Measurements from ENCODE around the gene OR2L13. TPM values are rescaled to one million over a fixed set of nuclear protein-coding genes. Genes with fewer than 3 reads are reported as not detected.

The OR2L13 gene
- total RNA-seq, 4 donors from 2014 or later, result not detected

DNA sequence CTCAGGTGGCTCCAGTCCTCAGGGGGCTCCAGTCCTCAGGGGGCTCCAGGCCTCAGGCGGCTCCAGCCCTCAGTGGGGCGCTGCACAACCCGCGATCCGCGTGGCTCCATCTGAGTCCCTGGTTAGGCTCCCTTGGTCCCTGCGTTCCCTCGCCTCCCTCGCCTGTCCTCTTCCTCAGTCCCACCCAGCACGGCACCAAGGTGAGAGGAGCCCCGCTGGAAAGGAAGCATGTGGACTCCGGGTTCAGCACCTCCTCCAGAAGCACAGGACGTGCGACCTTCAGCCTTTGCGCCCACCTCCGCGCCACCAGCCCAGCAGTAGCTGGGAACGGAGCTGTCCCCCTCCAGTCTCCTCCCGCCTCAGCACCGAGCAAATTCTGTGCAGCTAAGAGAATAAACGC is 41.8 kb downstream of the OR2L13 start:
- DNase-seq (ENCODE audit: low spot score) (no peak), ATAC-seq (ENCODE audit: low FRiP score) (no peak)
- TF ChIP-seq, protein P1, sequence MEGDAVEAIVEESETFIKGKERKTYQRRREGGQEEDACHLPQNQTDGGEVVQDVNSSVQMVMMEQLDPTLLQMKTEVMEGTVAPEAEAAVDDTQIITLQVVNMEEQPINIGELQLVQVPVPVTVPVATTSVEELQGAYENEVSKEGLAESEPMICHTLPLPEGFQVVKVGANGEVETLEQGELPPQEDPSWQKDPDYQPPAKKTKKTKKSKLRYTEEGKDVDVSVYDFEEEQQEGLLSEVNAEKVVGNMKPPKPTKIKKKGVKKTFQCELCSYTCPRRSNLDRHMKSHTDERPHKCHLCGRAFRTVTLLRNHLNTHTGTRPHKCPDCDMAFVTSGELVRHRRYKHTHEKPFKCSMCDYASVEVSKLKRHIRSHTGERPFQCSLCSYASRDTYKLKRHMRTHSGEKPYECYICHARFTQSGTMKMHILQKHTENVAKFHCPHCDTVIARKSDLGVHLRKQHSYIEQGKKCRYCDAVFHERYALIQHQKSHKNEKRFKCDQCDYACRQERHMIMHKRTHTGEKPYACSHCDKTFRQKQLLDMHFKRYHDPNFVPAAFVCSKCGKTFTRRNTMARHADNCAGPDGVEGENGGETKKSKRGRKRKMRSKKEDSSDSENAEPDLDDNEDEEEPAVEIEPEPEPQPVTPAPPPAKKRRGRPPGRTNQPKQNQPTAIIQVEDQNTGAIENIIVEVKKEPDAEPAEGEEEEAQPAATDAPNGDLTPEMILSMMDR (IDR thresholded peaks at IDR 0.05), result no peak

DNA sequence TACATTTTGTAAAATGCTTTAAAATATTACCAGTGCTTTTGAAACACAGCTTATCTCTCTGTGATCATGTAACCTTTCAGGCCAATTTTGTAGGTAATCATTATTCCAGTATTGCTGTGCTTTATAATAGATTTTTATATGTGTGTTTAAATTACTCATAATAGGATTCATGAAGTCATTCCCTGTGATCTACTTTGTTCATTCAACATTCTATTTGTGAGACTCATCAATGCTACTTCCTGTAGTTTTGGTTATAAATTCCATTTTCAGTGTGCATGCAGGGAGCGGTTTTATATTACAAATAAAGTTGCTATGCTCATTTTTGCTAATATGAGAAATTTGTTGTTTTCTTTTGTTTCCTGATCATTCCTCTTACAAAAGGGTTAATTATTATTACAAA is 45.9 kb downstream of the OR2L13 start:
- TF ChIP-seq, protein P1 (IDR thresholded peaks at IDR 0.05), result no peak
- ATAC-seq (ENCODE audit: low FRiP score) (no peak), DNase-seq (ENCODE audit: low spot score) (no peak)

GRCh38 chr1:248143311-248143710 is 48.3 kb downstream of the OR2L13 start:
- no peak for DNase-seq (ENCODE audit: low spot score)
- ATAC-seq (ENCODE audit: low FRiP score), result no peak
- TF ChIP-seq, protein P1 (IDR thresholded peaks at IDR 0.05), result no peak

DNA sequence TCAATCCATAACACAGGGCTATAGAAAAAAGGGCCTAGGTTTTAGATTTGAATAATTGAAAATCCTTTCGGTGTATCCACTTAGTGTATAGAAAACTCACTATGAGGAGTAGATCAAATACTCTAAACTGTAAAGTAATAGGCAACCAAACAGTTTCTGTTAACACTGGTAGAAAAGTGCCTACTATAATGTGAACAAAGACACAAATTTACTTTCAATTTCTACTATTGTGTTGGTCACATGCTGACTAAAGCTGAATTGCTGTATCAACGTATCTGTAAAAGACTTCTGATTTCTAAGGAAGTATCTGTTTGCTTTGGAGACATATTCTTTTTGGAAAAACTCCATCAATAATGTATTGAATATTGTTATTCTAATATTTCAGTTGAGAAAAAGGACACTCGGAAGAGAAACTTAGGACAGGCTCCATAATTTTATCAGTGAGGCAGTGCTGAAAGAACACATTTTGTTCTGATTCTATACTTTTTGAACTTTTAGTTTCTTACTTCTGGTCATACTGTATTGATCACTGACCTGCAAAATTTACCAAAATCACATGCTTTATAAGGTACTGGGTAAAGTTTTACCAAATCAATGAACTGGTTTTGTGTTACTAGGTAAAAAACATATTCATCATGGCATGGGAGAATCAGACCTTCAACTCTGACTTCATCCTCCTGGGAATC is 49.7 kb downstream of the OR2L13 start, which contains the start of gene OR2M5:
OR2M5 (plus strand) TSS at position 636 of the 686 bp plus-strand sequence; CDS start at position 636, 0 bp downstream.
- ATAC-seq (ENCODE audit: low FRiP score) (no peak), DNase-seq (ENCODE audit: low spot score) (no peak)
- TF ChIP-seq, protein P1 (IDR thresholded peaks at IDR 0.05), result no peak

Small RNA genes within 50 kb of the gene (small RNA-seq; reads per million reads assigned to genes)
- gene RF00019, result not detected

Other genes with a start within 250 kb of the OR2L13 start
- 1 to 10 TPM in 2 of 4 donors, under 1 TPM in 2; 0.32 to 9.5 (median 1.1) TPM for gene TRIM58, start 238.0 kb upstream of the OR2L13 start, total RNA-seq
- 1 to 10 TPM in 1 of 4 donors, not detected in 3; 3.5 TPM for gene OR2W3, start 199.6 kb upstream of the OR2L13 start, total RNA-seq
- not detected for gene OR2T8, start 174.9 kb upstream of the OR2L13 start, total RNA-seq
- gene OR2AJ1, start 170.3 kb upstream of the OR2L13 start, total RNA-seq, result not detected
- gene OR2L8, start 146.3 kb upstream of the OR2L13 start, total RNA-seq, result not detected
- gene OR2AK2, start 130.0 kb upstream of the OR2L13 start, total RNA-seq, result not detected
- gene OR2L5, start 81.5 kb upstream of the OR2L13 start, total RNA-seq, result not detected
- gene OR2L2, start 65.1 kb upstream of the OR2L13 start, total RNA-seq, result under 1 TPM in 1 of 4 donors, not detected in 3; 0.19 TPM
- not detected for gene OR2L3, start 48.3 kb upstream of the OR2L13 start, total RNA-seq
- not detected for gene OR2M5, start 50.0 kb downstream of the OR2L13 start, total RNA-seq
- not detected for gene OR2M2, start 79.6 kb downstream of the OR2L13 start, total RNA-seq
- gene OR2M3, start 102.1 kb downstream of the OR2L13 start, total RNA-seq, result not detected
- not detected for gene OR2M4, start 136.2 kb downstream of the OR2L13 start, total RNA-seq
- under 1 TPM in 1 of 4 donors, not detected in 3; 0.69 TPM for gene OR2T33, start 182.8 kb downstream of the OR2L13 start, total RNA-seq
- gene OR2T12, start 208.2 kb downstream of the OR2L13 start, total RNA-seq, result not detected
- not detected for gene OR2M7, start 229.4 kb downstream of the OR2L13 start, total RNA-seq

All from omental fat pad (tissue), 4 donors.